ENCODE results near the gene HIVEP3.

The HIVEP3 gene

DNA sequence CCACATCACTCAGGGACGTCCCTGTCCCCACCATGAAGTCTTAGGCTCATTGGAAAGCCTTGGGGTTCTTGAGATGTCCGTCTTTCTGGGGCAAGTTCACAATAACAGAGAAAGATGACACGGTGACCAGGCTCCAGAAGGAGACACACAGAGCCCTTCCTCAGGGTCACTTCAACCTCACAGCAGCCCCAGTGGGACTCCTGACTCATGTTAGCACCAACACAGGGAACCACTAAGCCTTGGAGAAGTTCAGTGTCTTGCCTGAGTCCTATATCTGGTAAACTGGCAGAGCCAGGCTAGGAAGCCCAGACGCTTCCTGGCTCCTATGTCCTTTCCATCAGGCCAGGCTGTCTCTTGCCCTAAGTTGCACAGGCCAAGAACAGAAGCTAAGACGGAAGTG lies 199.1 kb downstream of the HIVEP3 start:
- TF ChIP-seq EP300 (IDR thresholded peaks at IDR 0.05; ENCODE audit: borderline replicate concordance): no peak
- TF ChIP-seq, protein P1, sequence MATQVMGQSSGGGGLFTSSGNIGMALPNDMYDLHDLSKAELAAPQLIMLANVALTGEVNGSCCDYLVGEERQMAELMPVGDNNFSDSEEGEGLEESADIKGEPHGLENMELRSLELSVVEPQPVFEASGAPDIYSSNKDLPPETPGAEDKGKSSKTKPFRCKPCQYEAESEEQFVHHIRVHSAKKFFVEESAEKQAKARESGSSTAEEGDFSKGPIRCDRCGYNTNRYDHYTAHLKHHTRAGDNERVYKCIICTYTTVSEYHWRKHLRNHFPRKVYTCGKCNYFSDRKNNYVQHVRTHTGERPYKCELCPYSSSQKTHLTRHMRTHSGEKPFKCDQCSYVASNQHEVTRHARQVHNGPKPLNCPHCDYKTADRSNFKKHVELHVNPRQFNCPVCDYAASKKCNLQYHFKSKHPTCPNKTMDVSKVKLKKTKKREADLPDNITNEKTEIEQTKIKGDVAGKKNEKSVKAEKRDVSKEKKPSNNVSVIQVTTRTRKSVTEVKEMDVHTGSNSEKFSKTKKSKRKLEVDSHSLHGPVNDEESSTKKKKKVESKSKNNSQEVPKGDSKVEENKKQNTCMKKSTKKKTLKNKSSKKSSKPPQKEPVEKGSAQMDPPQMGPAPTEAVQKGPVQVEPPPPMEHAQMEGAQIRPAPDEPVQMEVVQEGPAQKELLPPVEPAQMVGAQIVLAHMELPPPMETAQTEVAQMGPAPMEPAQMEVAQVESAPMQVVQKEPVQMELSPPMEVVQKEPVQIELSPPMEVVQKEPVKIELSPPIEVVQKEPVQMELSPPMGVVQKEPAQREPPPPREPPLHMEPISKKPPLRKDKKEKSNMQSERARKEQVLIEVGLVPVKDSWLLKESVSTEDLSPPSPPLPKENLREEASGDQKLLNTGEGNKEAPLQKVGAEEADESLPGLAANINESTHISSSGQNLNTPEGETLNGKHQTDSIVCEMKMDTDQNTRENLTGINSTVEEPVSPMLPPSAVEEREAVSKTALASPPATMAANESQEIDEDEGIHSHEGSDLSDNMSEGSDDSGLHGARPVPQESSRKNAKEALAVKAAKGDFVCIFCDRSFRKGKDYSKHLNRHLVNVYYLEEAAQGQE (IDR thresholded peaks at IDR 0.05; ENCODE audit: low read depth): no peak
- no peak for TF ChIP-seq TCF12 (IDR thresholded peaks at IDR 0.05; ENCODE audit: low read depth)
- TF ChIP-seq ZBTB7A (IDR thresholded peaks at IDR 0.05; ENCODE audit: low read depth): no peak
- TF ChIP-seq NFIC (IDR thresholded peaks at IDR 0.05): no peak
- TF ChIP-seq, protein P2, sequence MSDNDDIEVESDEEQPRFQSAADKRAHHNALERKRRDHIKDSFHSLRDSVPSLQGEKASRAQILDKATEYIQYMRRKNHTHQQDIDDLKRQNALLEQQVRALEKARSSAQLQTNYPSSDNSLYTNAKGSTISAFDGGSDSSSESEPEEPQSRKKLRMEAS (IDR thresholded peaks at IDR 0.05): no peak
- no peak for TF ChIP-seq TEAD4 (IDR thresholded peaks at IDR 0.05)
- TF ChIP-seq CEBPB (IDR thresholded peaks at IDR 0.05): no peak
- TF ChIP-seq YY1 (IDR thresholded peaks at IDR 0.05; ENCODE audit: low read depth): no peak
- TF ChIP-seq, protein P3, sequence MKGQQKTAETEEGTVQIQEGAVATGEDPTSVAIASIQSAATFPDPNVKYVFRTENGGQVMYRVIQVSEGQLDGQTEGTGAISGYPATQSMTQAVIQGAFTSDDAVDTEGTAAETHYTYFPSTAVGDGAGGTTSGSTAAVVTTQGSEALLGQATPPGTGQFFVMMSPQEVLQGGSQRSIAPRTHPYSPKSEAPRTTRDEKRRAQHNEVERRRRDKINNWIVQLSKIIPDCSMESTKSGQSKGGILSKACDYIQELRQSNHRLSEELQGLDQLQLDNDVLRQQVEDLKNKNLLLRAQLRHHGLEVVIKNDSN (IDR thresholded peaks at IDR 0.05): no peak
- no peak for TF ChIP-seq RAD21 (IDR thresholded peaks at IDR 0.05; ENCODE audit: low read depth)
- TF ChIP-seq FOXM1 (IDR thresholded peaks at IDR 0.05; ENCODE audit: borderline replicate concordance, low read depth): no peak
- no peak for TF ChIP-seq TAF1 (IDR thresholded peaks at IDR 0.05; ENCODE audit: low read depth)
- TF ChIP-seq CREB1 (IDR thresholded peaks at IDR 0.05; ENCODE audit: low read depth): no peak
- no peak for TF ChIP-seq EGR1 (IDR thresholded peaks at IDR 0.05)

DNA sequence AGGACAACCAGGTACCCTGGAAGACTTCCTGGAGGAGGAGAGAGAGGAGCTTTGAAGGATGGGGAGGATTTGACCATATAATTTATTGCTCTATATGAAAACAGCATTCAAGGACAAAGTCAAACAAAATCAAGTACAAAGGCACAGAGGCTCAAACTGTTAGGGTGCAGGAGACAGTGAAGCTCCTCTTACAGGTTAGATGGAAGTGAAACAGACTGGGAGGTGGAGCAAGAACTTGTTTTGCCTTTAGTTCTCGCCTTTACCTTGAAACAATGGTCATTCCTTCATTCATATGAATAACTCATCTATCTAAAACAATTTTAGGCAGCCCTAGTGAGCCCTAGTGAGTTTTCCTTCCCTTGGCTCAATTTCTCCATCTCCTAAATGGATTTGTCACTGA lies 199.6 kb downstream of the HIVEP3 start:
- no peak for TF ChIP-seq YY1 (IDR thresholded peaks at IDR 0.05; ENCODE audit: low read depth)
- TF ChIP-seq, protein P2 (IDR thresholded peaks at IDR 0.05): no peak
- TF ChIP-seq RAD21 (IDR thresholded peaks at IDR 0.05; ENCODE audit: low read depth): no peak

DNA sequence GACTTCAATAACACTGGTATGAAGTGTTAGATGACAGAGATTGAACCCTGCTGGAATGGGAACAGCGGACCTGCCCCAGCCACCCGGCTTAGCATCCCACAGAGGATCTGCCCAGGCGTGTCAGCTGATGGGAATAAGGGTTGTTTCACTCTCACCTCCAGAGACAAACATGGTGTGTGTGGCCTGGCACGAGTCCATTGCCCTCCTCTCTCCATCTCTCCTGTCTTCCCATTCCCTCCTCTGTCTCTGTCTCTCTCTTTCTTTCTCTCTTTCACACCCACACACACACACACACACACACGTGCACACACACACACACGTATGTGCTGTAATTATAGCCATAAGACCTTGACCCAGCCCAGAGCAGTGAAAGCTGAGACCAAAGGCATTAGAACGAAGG lies 200.2 kb downstream of the HIVEP3 start:
- no peak for TF ChIP-seq FOXM1 (IDR thresholded peaks at IDR 0.05; ENCODE audit: borderline replicate concordance, low read depth)
- no peak for TF ChIP-seq TAF1 (IDR thresholded peaks at IDR 0.05; ENCODE audit: low read depth)
- no peak for TF ChIP-seq NFIC (IDR thresholded peaks at IDR 0.05)

DNA sequence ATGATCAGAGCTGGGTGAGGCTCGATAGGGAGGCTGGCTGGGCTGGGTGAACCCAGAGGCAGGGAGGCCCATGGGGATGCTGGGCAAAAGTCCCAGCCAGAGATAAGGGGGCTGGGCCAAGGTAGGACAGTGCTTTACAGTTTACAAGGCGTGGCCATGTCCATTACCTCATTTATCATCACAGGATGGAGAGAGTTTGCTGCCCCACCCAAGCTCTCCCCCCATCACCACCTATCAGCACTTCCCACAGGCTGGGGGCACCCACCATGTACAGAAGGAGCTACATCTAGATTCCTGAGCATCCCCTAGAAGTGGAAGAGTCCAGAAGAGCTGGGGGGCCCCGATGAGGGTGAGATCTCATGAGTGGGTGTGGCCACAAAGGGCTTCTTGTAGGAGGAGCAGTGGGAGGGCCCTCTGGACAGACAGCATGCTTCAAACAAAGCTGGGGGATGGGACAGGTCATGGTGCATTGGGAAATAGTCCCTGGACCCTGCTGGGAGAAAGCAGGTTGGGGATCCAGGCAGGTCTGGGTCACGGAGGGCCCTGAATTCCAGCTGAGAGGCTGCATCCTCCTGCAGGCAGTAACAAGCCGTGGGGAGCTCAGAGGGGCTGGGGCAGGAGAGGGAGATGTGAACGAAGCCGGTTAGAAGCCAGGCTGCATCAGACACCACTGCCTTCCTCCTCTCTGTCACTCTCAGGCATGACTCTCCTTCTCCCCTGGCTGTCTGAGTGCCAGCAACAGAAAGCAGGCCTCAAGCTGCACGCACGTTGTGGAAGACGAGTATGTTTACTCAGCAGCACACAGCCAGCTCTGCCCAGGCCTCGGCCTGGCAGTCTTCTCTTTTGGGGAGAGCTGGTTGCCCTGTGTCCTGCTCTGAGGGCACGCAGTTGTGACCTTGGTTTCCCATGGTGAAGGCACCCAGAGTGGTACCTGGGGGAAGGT lies 202.3 kb downstream of the HIVEP3 start:
- TF ChIP-seq RAD21 (IDR thresholded peaks at IDR 0.05; ENCODE audit: low read depth) (no peak), TCF12 (IDR thresholded peaks at IDR 0.05; ENCODE audit: low read depth) (no peak), EP300 (IDR thresholded peaks at IDR 0.05; ENCODE audit: borderline replicate concordance) (no peak), CEBPB (IDR thresholded peaks at IDR 0.05) (no peak), TEAD4 (IDR thresholded peaks at IDR 0.05) (no peak)
- TF ChIP-seq, protein P3 (IDR thresholded peaks at IDR 0.05): no peak
- TF ChIP-seq, protein P1 (IDR thresholded peaks at IDR 0.05; ENCODE audit: low read depth): no peak

DNA sequence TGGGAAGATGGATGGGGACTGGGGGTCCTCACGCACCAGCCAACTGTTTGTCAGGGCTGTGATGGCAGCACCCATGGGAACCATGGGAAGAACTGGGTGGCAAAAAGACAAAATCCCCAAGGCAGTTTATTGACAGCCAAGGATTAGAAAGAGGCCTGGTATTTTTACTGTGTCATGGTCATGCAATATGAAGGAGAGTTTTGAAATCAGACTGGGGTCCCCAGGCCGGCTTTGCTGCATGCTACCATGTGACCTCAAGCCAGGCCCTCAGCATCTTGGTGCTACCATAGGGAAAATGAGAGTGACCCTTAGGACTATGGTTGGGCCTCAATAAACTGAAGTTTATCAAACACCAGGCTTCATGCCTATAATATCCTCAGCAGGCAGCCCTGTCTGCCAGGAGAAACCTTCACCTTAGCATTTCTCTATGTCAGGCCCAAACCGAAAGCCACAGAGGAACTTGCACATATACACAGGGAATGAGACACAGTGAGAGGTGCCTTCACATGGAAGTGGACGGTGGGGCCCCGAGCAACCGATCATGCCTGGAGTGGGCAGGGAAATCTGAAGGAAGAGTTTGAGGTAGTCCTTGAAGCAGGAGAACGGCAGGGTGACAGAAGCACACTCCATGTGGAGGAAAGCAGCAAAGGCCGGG lies 203.2 kb downstream of the HIVEP3 start:
- TF ChIP-seq ZBTB7A (IDR thresholded peaks at IDR 0.05; ENCODE audit: low read depth) (no peak), CREB1 (IDR thresholded peaks at IDR 0.05; ENCODE audit: low read depth) (no peak), FOXM1 (IDR thresholded peaks at IDR 0.05; ENCODE audit: borderline replicate concordance, low read depth) (no peak)
- TF ChIP-seq, protein P1 (IDR thresholded peaks at IDR 0.05; ENCODE audit: low read depth): no peak
